GM12878 (cell line): Measurements from ENCODE around the gene ITPRIP. TPM values are rescaled to one million over a fixed set of nuclear protein-coding genes. Genes with fewer than 3 reads are reported as not detected.

Source experiments
- ATAC-seq: fragments of 200-7000 bp; cut with Tn5 transposase; 3 replicates; pipeline ENCODE4 v1.9.1; 2020; ENCODE audit warnings: mild to moderate bottlenecking, moderate library complexity
- BruUV-seq: library from RNA; stranded (reverse); fragments of 400-500 nt; replicated peaks from 2 replicates; lab custom pipeline; 2021; lab: Mats Ljungman, UMichigan
- CTCF ChIA-PET: fragments of 300-600 bp; sonication (Branson Sonifier 250); formaldehyde crosslinking; extraction: SDS; loops from one replicate; lab custom pipeline; 2021; ENCODE audit warnings: inconsistent platforms; lab: Yijun Ruan, JAX
- POLR2A ChIA-PET: fragments of 350-600 bp; formaldehyde crosslinking; extraction: SDS; loops from one replicate; lab custom pipeline; 2021; ENCODE audit warnings: inconsistent platforms; lab: Charles Lee
- RAD21 ChIA-PET: fragments of 300-600 bp; sonication (Branson Sonifier 250); formaldehyde crosslinking; loops from one replicate; lab custom pipeline; 2023; ENCODE audit warnings: antibody characterized with exemption; ENCODE audit not compliant: unreplicated experiment; lab: Charles Lee
- SMC1A ChIA-PET: fragments of 300-600 bp; sonication (Branson Sonifier 250); formaldehyde crosslinking; loops from one replicate; lab custom pipeline; 2023; ENCODE audit not compliant: unreplicated experiment, uncharacterized antibody; lab: Charles Lee
- DNase-seq: peaks from one replicate; pipeline ENCODE4 v3.0.0-alpha.2; 2011; ENCODE audit warnings: low read depth, low spot score
- FAIRE-seq: peaks from 3 replicates; lab custom pipeline; 2011; peaks lifted over from hg19 to GRCh38; lab: Jason Lieb, UNC
- H2AFZ ChIP-seq: 2 replicates; pipeline ENCODE4 v1.6.0; 2011; ENCODE audit warnings: low read depth, low read length, control low read depth; ENCODE audit not compliant: control insufficient read depth
- H3K27ac ChIP-seq: 2 replicates; pipeline ENCODE4 v1.5.1; 2011; ENCODE audit warnings: control low read depth; ENCODE audit not compliant: control insufficient read depth, insufficient read depth
- H3K27me3 ChIP-seq, 2 experiments: replicated peaks in 1 of 2; 2 replicates each; pipeline versions ENCODE4 v1.6.0 to v1.6.1; 2011; ENCODE audit warnings: low read length in 1 of 2; ENCODE audit not compliant: control insufficient read depth in 2 of 2, insufficient read depth in 2 of 2
- H3K36me3 ChIP-seq, 2 experiments: 2 replicates each; pipeline ENCODE4 v1.5.1; 2011; ENCODE audit warnings: low read length in 1 of 2; ENCODE audit not compliant: control insufficient read depth in 2 of 2, insufficient read depth in 2 of 2
- H3K4me1 ChIP-seq: 2 replicates; pipeline ENCODE4 v1.6.1; 2011; ENCODE audit warnings: mild to moderate bottlenecking, low read length, moderate library complexity, mixed read lengths; ENCODE audit not compliant: control insufficient read depth, insufficient read depth
- H3K4me2 ChIP-seq: 2 replicates; pipeline ENCODE4 v1.6.0; 2011; ENCODE audit warnings: control low read depth; ENCODE audit not compliant: control insufficient read depth, insufficient read depth
- H3K4me3 ChIP-seq: fragments of 200-600 bp; sonication (generic); 2 replicates; pipeline ENCODE4 v1.5.1; 2016
- H3K79me2 ChIP-seq: 2 replicates; pipeline ENCODE4 v1.6.0; 2011; ENCODE audit warnings: low read length; ENCODE audit not compliant: control insufficient read depth, insufficient read depth
- H3K9ac ChIP-seq: 2 replicates; pipeline ENCODE4 v1.8.0; 2011; ENCODE audit warnings: low read length, control low read depth, mixed read lengths; ENCODE audit not compliant: control insufficient read depth, insufficient read depth
- H3K9me3 ChIP-seq: replicated peaks from 3 replicates; pipeline ENCODE4 v1.5.1; 2011; ENCODE audit warnings: mild to moderate bottlenecking, low read length; ENCODE audit not compliant: control insufficient read depth, insufficient read depth
- H4K20me1 ChIP-seq: 2 replicates; pipeline ENCODE4 v1.6.0; 2011; ENCODE audit not compliant: control insufficient read depth, insufficient read depth
- CBFB ChIP-seq: IDR thresholded peaks from 2 replicates; pipeline ENCODE4 v1.6.1; 2016; ENCODE audit warnings: antibody characterized with exemption, low read depth
- CBX3 ChIP-seq: fragments of 200-600 bp; sonication (generic); IDR thresholded peaks from 2 replicates; pipeline ENCODE4 v1.6.1; 2016; ENCODE audit warnings: low read depth, borderline replicate concordance
- CTCF ChIP-seq, 3 experiments: IDR thresholded peaks in 2 of 3; conservative IDR thresholded peaks in 1 of 3; 2 replicates each; pipeline ENCODE4 v1.5.1; 2011; ENCODE audit warnings: low read depth in 3 of 3, low read length in 3 of 3, mild to moderate bottlenecking in 3 of 3, control low read depth in 2 of 3, moderate library complexity in 2 of 3, inconsistent platforms in 1 of 3, mixed read lengths in 1 of 3; ENCODE audit not compliant: control insufficient read depth in 2 of 3, insufficient read depth in 1 of 3; ENCODE audit errors: extremely low read depth in 1 of 3
- E2F8 ChIP-seq: fragments of 450-650 bp; IDR thresholded peaks from 2 replicates; pipeline ENCODE4 v1.6.1; 2018; ENCODE audit warnings: mild to moderate bottlenecking, low read depth, moderate library complexity; ENCODE audit not compliant: partially characterized antibody
- FOXK2 ChIP-seq: fragments of 450-650 bp; IDR thresholded peaks from 2 replicates; pipeline ENCODE4 v1.6.1; 2017; ENCODE audit warnings: mild to moderate bottlenecking, moderate library complexity
- IRF5 ChIP-seq: fragments of 450-650 bp; IDR thresholded peaks from 2 replicates; pipeline ENCODE4 v1.6.1; 2017; ENCODE audit warnings: borderline replicate concordance
- NFYA ChIP-seq: IDR thresholded peaks from 2 replicates; pipeline ENCODE4 v1.6.1; 2011; ENCODE audit warnings: low read depth, mild to moderate bottlenecking, low read length, improper control_type of control experiment, borderline replicate concordance
- POLR2AphosphoS2 ChIP-seq: IDR thresholded peaks from 2 replicates; pipeline ENCODE4 v1.6.1; 2011; ENCODE audit warnings: low read depth, mild to moderate bottlenecking, low read length, improper control_type of control experiment, moderate library complexity
- POLR2AphosphoS5 ChIP-seq: IDR thresholded peaks from 2 replicates; pipeline ENCODE4 v1.6.1; 2011; ENCODE audit warnings: mild to moderate bottlenecking, low read length, inconsistent platforms
- STAT3 ChIP-seq: IDR thresholded peaks from 2 replicates; pipeline ENCODE4 v1.6.1; 2011; ENCODE audit warnings: low read depth, low read length, improper control_type of control experiment
- TARDBP ChIP-seq: IDR thresholded peaks from 2 replicates; pipeline ENCODE4 v1.6.1; 2016; ENCODE audit warnings: borderline replicate concordance
- YBX1 ChIP-seq: fragments of 450-650 bp; IDR thresholded peaks from 2 replicates; pipeline ENCODE4 v1.6.1; 2016; ENCODE audit warnings: antibody characterized with exemption
- ZBED1 ChIP-seq: IDR thresholded peaks from 2 replicates; pipeline ENCODE4 v1.6.1; 2016; ENCODE audit warnings: borderline replicate concordance
- ZBTB33 ChIP-seq: fragments of 450-650 bp; IDR thresholded peaks from 2 replicates; pipeline ENCODE4 v1.6.1; 2017; ENCODE audit warnings: mild to moderate bottlenecking
- ZNF217 ChIP-seq: fragments of 450-650 bp; IDR thresholded peaks from 2 replicates; pipeline ENCODE4 v1.6.1; 2017; ENCODE audit warnings: antibody characterized with exemption, mild to moderate bottlenecking
- ZNF274 ChIP-seq: IDR thresholded peaks from one replicate; pipeline ENCODE4 v1.8.0; 2011; ENCODE audit not compliant: insufficient read length, insufficient read depth
- ZSCAN29 ChIP-seq: fragments of 450-650 bp; IDR thresholded peaks from 2 replicates; pipeline ENCODE4 v1.6.1; 2017; ENCODE audit warnings: mild to moderate bottlenecking, moderate library complexity
- WGBS: methylation state at CpG from one replicate; pipeline ENCODE4 v1.1.6; 2016; ENCODE audit warnings: low lambda C conversion rate; ENCODE audit not compliant: insufficient replicate concordance, insufficient coverage; ENCODE audit errors: missing lambda C conversion rate; 5-methylcytosine and 5-hydroxymethylcytosine counted together
- in situ Hi-C: fragments of 300-500 bp; cut with MboI; formaldehyde crosslinking; loops from 9 replicates; pipeline ENCODE4 v1.14.3; 2018; ENCODE audit warnings: mixed read lengths
- intact Hi-C: fragments of 100-400 bp; cut with micrococcal nuclease; formaldehyde crosslinking; loops from one replicate; pipeline ENCODE4 v1.14.2; 2022; ENCODE audit not compliant: unreplicated experiment
- polyA plus RNA-seq, 11 experiments: library from polyadenylated mRNA; depleted of rRNA in 4 of 11; unstranded in 6 of 11; stranded (reverse) in 5 of 11; fragments of >200 nt; fragmentation: Nextera tagmentation in 4 of 11; fragmentation: Illumina TruSeq in 1 of 11; extraction: Ambion mirVana in 4 of 11; extraction: Trizol in 1 of 11; gene quantifications; 1 replicate in 1 of 11; 2 replicates in 10 of 11; pipeline versions ENCODE4 v1.2.1 to v1.2.3, GENCODE V29; 2011 to 2016; ENCODE audit warnings: inconsistent platforms in 2 of 11, missing spikeins in 2 of 11, low read depth in 1 of 11
- total RNA-seq, 4 experiments: library from RNA; depleted of rRNA in 3 of 4; stranded (reverse); fragments of >200 nt in 3 of 4; fragmentation: Illumina TruSeq in 1 of 4; extraction: Trizol in 1 of 4; gene quantifications; 2 replicates each; pipeline versions ENCODE4 v1.2.1 to v1.2.3, GENCODE V29; 2013 to 2021

Gene ITPRIP
- total and polyA plus RNA-seq, 10 of the 15 experiments (the other 5 are each of a cell fraction or from before 2014, with no cell fraction given) = 0.82 to 10.4 (median 5.9) TPM

GRCh38 chr10:104342941-104343411 is 4.7 kb upstream of the ITPRIP start:
- WGBS = 29% methylated on average over 3 of the region's 3 CpGs
- no peak overlapping the region for H3K4me2 ChIP-seq
- peaks cover 5% of the 10 kb centered on the region for H3K79me2 ChIP-seq
- in situ Hi-C loops = loop anchor here (10.0 kb wide), 1 partner anchor 48 kb away; no protein-coding TSS in a partner anchor
- TF ChIP-seq CBFB (no peak), ZBTB33 (no peak), ZNF217 (no peak), FOXK2 (no peak), NFYA (no peak), YBX1 (no peak), POLR2AphosphoS5 (no peak), ZNF274 (no peak), E2F8 (no peak), ZSCAN29 (no peak), STAT3 (no peak), ZBED1 (no peak), IRF5 (no peak), TARDBP (no peak), POLR2AphosphoS2 (no peak), CBX3 (no peak), CTCF (IDR thresholded peaks at IDR 0.05 in 2 of 3, conservative IDR thresholded peaks at IDR 0.05 in 1 of 3; ENCODE audit: control insufficient read depth in 2 of 3, extremely low read depth in 1 of 3, insufficient read depth in 1 of 3, low read depth in 3 of 3, low read length in 3 of 3) (no peak)
- no peak for ATAC-seq
- no peaks in the 10 kb centered on the region for H4K20me1 ChIP-seq
- no peak overlapping the region for H3K9ac ChIP-seq
- ChIA-PET SMC1A (interaction anchor here (0.6 to 2.4 kb wide), 4 partner anchors 9 to 47 kb away, joined by 3 to 7 read pairs (median 5); no protein-coding TSS in a partner anchor), POLR2A (interaction anchor here (1.1 to 1.7 kb wide), 2 partner anchors 11 to 36 kb away, joined by 3 to 5 read pairs; partner anchors contain the start of gene CFAP58), RAD21 (interaction anchor here (0.9 kb wide), 1 partner anchor 53 kb away, joined by 5 read pairs; no protein-coding TSS in a partner anchor), CTCF (interaction anchor here (1.1 to 3.6 kb wide), 2 partner anchors 37 to 52 kb away, joined by 3 to 26 read pairs; no protein-coding TSS in a partner anchor)
- H3K27me3 ChIP-seq = no peaks in the 10 kb centered on the region
- no peaks in the 10 kb centered on the region for H3K9me3 ChIP-seq
- no peak overlapping the region for H2AFZ ChIP-seq
- intact Hi-C loops = no loop called here
- BruUV-seq = no TSS peak
- H3K36me3 ChIP-seq = no peaks in the 10 kb centered on the region
- FAIRE-seq = no peak
- DNase-seq = no peak
- H3K27ac ChIP-seq = no peak overlapping the region
- peaks cover 12% of the 10 kb centered on the region for H3K4me1 ChIP-seq
- no peak overlapping the region for H3K4me3 ChIP-seq
